ENCODE measurements around the gene EPHB2. TPM values are rescaled to one million over a fixed set of nuclear protein-coding genes. Genes with fewer than 3 reads are reported as not detected.

Gene EPHB2
- total RNA-seq, 1 donor from 2014 or later = 130 TPM

DNA sequence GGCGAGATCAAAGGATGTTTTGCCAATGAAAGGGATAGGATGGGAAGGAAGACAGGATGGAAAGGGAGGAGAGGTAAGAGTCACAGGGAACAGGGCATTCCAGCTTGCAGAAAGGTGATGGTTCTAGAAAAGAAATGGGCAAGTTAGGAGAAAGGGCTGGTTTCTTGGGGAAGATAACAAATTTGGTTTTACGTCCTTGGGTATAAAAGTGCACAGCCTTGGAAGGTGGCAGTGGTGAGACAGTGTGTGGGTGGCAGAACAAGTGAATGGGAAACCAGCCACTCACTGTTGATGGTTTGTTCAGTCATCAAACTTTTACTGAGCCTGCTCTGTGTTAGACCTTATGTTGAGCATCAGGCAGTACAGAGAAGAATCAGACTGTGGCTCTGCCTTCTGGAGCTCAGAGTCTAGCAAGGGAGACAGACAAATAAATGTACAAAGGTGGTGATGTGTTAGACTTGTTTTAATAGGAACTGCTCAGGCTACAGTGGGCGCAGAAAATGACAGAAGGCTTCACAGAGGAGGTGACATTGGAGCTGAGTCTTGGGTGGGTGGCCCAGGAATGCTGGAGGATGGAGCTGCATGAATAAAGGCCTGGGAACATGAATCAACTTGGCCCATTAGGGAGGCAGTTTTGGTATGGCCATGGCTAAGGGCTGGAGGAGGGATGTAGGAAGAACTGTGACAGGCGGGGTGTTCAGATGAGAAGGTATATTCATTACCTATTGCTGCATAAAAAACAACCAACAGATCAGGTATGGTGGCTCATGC lies 76.3 kb downstream of the EPHB2 start:
- TF ChIP-seq CTCF (IDR thresholded peaks at IDR 0.05; ENCODE audit: unreplicated experiment) = no peak
- Mint-ChIP-seq H3K9me3 (no peaks in the 10 kb centered on the region), H3K4me1 (peaks cover 50% of the 10 kb centered on the region), H3K36me3 (peaks cover 6% of the 10 kb centered on the region), H3K4me3 (no peak overlapping the region), H3K27ac (peak overlapping the region; percentile 23), H3K27me3 (ENCODE audit: low read depth) (no peaks in the 10 kb centered on the region)
- DNase-seq (ENCODE audit: low spot score in 2 of 2, unreplicated experiment in 2 of 2) = no peak

DNA sequence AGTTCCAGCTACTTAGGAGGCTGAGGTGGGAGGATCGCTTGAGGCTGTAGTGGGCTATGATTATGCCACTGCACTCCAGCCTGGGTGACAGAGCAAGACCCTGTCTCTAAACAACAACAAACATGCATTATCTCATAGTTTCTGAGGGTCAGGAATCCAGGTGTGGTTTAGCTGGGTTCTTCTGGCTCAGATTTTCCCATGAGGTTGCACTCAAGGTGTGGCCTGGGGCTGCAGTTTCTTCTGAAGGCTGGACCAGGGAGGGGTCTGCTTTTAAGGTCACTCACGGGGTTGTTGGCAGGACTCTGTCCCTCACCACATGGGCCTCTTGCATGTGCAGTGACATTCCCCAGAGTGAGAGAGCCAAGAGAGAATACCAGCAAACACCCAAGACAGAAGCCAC lies 77.0 kb downstream of the EPHB2 start:
- H3K4me1 Mint-ChIP-seq = peaks cover 54% of the 10 kb centered on the region
- no peak overlapping the region for H3K4me3 Mint-ChIP-seq
- peak overlapping the region; percentile 74 for H3K27ac Mint-ChIP-seq
- TF ChIP-seq CTCF (IDR thresholded peaks at IDR 0.05; ENCODE audit: unreplicated experiment) = no peak
- no peaks in the 10 kb centered on the region for H3K27me3 Mint-ChIP-seq (ENCODE audit: low read depth)
- H3K36me3 Mint-ChIP-seq = peaks cover 6% of the 10 kb centered on the region
- H3K9me3 Mint-ChIP-seq = no peaks in the 10 kb centered on the region
- no peak for DNase-seq (ENCODE audit: low spot score in 2 of 2, unreplicated experiment in 2 of 2)

- H3K36me3 Mint-ChIP-seq = peaks cover 6% of the 10 kb centered on the region
- peaks cover 61% of the 10 kb centered on the region for H3K4me1 Mint-ChIP-seq
- no peaks in the 10 kb centered on the region for H3K27me3 Mint-ChIP-seq (ENCODE audit: low read depth)
- DNase-seq (ENCODE audit: low spot score in 2 of 2, unreplicated experiment in 2 of 2) = no peak
- no peak overlapping the region for H3K4me3 Mint-ChIP-seq
- H3K9me3 Mint-ChIP-seq = no peaks in the 10 kb centered on the region
- peak overlapping the region; percentile 74 for H3K27ac Mint-ChIP-seq
- no peak for TF ChIP-seq CTCF (IDR thresholded peaks at IDR 0.05; ENCODE audit: unreplicated experiment)
Measured at GRCh38 chr1:22788254-22788661, 77.6 kb downstream of the EPHB2 start.

GRCh38 chr1:22789356-22789994 lies 78.8 kb downstream of the EPHB2 start:
- H3K27me3 Mint-ChIP-seq (ENCODE audit: low read depth) = no peaks in the 10 kb centered on the region
- DNase-seq (ENCODE audit: low spot score in 2 of 2, unreplicated experiment in 2 of 2) = no peak
- H3K36me3 Mint-ChIP-seq = peaks cover 6% of the 10 kb centered on the region
- peak overlapping the region; percentile 89 for H3K27ac Mint-ChIP-seq
- TF ChIP-seq CTCF (IDR thresholded peaks at IDR 0.05; ENCODE audit: unreplicated experiment) = no peak
- peaks cover 63% of the 10 kb centered on the region for H3K4me1 Mint-ChIP-seq
- no peaks in the 10 kb centered on the region for H3K9me3 Mint-ChIP-seq
- H3K4me3 Mint-ChIP-seq = peak overlapping the region; percentile 3

DNA sequence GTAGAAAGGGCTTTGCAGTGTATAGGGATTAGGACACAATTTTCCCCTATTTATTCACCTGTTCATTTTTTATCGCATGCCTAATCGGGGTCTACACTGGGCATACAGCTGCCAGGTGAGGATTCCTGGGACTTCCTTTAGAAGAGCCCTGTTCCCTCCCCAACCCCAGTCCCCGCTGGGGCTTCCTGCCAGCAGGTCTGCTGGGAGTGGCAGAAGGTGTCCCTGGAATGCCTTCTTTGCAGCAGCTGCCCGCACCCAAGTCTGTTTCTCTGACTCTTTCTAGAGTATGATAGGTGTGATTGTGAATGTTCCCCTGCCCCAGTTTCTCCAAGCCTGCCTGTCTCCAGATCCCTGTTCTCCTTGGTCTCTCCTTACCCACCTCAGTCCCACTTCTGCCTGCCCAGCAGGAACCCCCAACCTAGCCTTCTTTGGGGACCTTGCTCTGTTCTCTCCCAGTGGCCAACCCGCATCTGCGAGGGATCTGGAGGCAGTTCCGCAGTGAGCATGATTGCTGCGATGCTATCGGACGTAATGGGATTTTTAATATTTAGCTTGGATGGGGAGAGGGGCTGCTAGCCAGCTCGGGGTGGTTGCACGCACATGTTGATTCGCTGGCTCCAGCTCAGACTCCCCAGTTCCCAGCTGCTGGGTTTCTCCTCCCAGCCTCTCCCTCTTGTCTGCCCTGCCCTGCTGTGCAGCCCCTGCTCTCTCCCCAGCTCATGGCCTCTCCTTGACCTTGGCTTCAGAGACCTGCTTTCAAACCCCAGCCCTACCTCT lies 79.8 kb downstream of the EPHB2 start:
- Mint-ChIP-seq H3K27me3 (ENCODE audit: low read depth) (no peaks in the 10 kb centered on the region), H3K4me1 (peaks cover 69% of the 10 kb centered on the region), H3K4me3 (no peak overlapping the region), H3K9me3 (no peaks in the 10 kb centered on the region), H3K36me3 (peaks cover 2% of the 10 kb centered on the region), H3K27ac (peak overlapping the region; percentile 89)
- no peak for DNase-seq (ENCODE audit: low spot score in 2 of 2, unreplicated experiment in 2 of 2)
- TF ChIP-seq CTCF (IDR thresholded peaks at IDR 0.05; ENCODE audit: unreplicated experiment) = no peak
